ENCODE results near the gene KANK2.

The KANK2 gene

GRCh38 chr19:11224429-11224828 is 27.1 kb upstream of the KANK2 start:
- in situ Hi-C loops (cut with HindIII; ENCODE audit: low pct_ligation_motif_present, low sequenced_read_pairs) = no loop called here
- Histone ChIP-seq H3K27ac (no peak overlapping the region), H3K27me3 (replicated peaks) (no peaks in the 10 kb centered on the region), H3K4me3 (ENCODE audit: low read depth, low read length) (no peak overlapping the region), H3K36me3 (replicated peaks) (peaks cover 17% of the 10 kb centered on the region)
- TF ChIP-seq, protein P1, sequence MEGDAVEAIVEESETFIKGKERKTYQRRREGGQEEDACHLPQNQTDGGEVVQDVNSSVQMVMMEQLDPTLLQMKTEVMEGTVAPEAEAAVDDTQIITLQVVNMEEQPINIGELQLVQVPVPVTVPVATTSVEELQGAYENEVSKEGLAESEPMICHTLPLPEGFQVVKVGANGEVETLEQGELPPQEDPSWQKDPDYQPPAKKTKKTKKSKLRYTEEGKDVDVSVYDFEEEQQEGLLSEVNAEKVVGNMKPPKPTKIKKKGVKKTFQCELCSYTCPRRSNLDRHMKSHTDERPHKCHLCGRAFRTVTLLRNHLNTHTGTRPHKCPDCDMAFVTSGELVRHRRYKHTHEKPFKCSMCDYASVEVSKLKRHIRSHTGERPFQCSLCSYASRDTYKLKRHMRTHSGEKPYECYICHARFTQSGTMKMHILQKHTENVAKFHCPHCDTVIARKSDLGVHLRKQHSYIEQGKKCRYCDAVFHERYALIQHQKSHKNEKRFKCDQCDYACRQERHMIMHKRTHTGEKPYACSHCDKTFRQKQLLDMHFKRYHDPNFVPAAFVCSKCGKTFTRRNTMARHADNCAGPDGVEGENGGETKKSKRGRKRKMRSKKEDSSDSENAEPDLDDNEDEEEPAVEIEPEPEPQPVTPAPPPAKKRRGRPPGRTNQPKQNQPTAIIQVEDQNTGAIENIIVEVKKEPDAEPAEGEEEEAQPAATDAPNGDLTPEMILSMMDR (IDR thresholded peaks at IDR 0.05; ENCODE audit: low read depth, low read length, missing control alignments) = no peak
- DNase-seq = no peak

DNA sequence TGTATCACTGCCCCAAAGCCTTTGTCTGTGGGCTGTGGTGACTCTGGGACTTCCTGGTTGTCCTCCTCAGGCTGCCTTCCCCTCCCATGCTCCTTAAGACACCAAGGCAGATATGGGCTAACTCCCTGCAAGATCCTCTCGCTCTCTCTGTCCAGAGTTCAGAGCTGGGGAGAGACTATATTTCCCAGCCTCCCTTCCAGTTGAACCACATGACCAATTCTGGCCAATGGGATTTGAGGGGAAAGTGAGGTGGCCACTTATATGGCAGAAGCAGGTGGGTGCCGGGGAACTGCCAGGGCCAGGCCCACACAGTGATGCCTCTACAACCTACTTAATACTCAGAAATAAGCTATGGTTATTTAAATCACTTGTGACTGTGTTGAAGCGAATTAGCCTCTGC is 25.9 kb upstream of the KANK2 start:
- H3K27ac ChIP-seq = no peak overlapping the region
- H3K27me3 ChIP-seq (replicated peaks) = no peaks in the 10 kb centered on the region
- TF ChIP-seq, protein P1 (IDR thresholded peaks at IDR 0.05; ENCODE audit: low read depth, low read length, missing control alignments) = no peak
- H3K36me3 ChIP-seq (replicated peaks) = peaks cover 17% of the 10 kb centered on the region
- DNase-seq = no peak
- no peak overlapping the region for H3K4me3 ChIP-seq (ENCODE audit: low read depth, low read length)
- in situ Hi-C loops (cut with HindIII; ENCODE audit: low pct_ligation_motif_present, low sequenced_read_pairs) = no loop called here

DNA sequence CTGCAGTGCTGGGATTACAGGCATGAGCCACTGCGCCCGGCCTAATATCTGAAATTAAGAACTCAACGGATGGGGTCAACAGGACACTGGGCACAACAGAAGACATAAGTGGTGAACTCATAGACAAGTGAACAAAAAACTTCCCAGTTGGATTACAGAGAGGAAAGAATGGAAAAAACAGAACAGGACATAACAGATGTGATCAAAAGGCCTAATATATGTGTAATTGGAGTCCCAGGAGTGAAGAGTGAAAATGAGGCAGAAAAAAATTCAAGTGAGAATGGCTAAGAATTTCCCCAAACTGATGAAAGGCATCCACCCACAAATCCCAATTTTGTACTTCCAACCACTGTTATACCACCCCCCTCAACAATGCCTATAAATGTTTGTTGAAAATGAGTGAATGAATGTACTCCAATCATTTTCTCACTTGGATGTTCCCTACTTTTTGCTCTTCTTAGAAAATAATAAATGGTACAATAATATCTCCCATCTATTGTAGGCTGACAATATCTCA is 23.8 kb upstream of the KANK2 start:
- TF ChIP-seq, protein P1 (IDR thresholded peaks at IDR 0.05; ENCODE audit: low read depth, low read length, missing control alignments) = no peak
- no peak overlapping the region for H3K4me3 ChIP-seq (ENCODE audit: low read depth, low read length)
- DNase-seq = no peak
- peaks cover 14% of the 10 kb centered on the region for H3K36me3 ChIP-seq (replicated peaks)
- no peaks in the 10 kb centered on the region for H3K27me3 ChIP-seq (replicated peaks)
- H3K27ac ChIP-seq = no peak overlapping the region
- in situ Hi-C loops (cut with HindIII; ENCODE audit: low pct_ligation_motif_present, low sequenced_read_pairs) = no loop called here

GRCh38 chr19:11214387-11214786 is 17.0 kb upstream of the KANK2 start:
- no peak for DNase-seq
- peaks cover 7% of the 10 kb centered on the region for H3K36me3 ChIP-seq (replicated peaks)
- in situ Hi-C loops (cut with HindIII; ENCODE audit: low pct_ligation_motif_present, low sequenced_read_pairs) = no loop called here
- TF ChIP-seq, protein P1 (IDR thresholded peaks at IDR 0.05; ENCODE audit: low read depth, low read length, missing control alignments) = no peak
- no peaks in the 10 kb centered on the region for H3K27me3 ChIP-seq (replicated peaks)
- H3K27ac ChIP-seq = no peak overlapping the region
- H3K4me3 ChIP-seq (ENCODE audit: low read depth, low read length) = no peak overlapping the region

DNA sequence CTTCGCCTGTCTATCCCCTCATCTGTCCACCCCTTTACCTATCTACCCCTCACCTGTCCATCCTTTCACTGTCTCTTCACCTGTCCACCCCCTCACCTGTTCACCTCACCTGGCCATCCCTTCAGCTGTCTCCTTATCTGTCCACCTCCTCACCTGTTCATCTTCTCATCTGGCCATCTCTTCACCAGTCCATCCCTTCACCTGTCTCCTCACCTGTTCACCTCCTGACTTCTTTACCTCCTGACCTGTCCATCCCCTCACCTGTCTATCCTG is 13.2 kb upstream of the KANK2 start:
- Histone ChIP-seq H3K36me3 (replicated peaks) (peaks cover 7% of the 10 kb centered on the region), H3K27ac (no peak overlapping the region), H3K27me3 (replicated peaks) (no peaks in the 10 kb centered on the region), H3K4me3 (ENCODE audit: low read depth, low read length) (no peak overlapping the region)
- in situ Hi-C loops (cut with HindIII; ENCODE audit: low pct_ligation_motif_present, low sequenced_read_pairs) = no loop called here
- DNase-seq = no peak
- TF ChIP-seq, protein P1 (IDR thresholded peaks at IDR 0.05; ENCODE audit: low read depth, low read length, missing control alignments) = no peak

DNA sequence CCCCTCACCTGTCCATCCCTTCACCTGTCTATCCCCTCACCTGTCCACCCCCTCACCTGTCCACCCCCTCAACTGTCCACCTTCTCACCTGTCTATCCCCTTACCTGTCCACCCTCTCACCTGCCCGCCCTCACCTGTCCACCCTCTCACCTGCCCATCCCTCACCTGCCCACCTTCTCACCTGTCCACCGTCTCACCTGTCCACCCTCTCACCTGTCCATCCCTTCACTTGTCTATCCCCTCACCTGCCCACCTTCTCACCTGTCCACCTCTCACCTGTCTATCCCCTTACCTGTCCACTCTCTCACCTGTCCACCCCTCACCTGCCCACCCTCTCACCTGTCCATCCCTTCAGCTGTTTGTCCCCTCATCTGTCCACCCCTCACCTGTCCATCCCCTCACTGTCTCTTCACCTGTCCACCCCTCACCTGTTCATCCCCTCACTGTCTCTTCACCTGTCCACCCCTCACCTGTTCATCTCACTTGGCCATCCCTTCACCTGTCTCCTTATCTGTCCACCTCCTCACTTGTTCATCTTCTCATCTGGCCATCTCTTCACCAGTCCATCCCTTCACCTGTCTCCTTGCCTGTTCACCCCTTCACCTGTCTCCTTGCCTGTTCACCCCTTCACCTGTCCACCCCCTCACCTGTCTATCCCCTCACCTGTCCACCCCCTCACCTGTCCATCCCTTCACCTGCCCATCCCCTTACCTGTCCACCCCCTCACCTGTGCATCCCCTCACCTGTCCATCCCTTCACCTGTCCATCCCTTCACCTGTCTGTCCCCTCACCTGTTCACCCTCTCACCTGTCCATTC is 12.7 kb upstream of the KANK2 start:
- peaks cover 4% of the 10 kb centered on the region for H3K36me3 ChIP-seq (replicated peaks)
- in situ Hi-C loops (cut with HindIII; ENCODE audit: low pct_ligation_motif_present, low sequenced_read_pairs) = no loop called here
- H3K27me3 ChIP-seq (replicated peaks) = no peaks in the 10 kb centered on the region
- DNase-seq = no peak
- H3K27ac ChIP-seq = no peak overlapping the region
- TF ChIP-seq, protein P1 (IDR thresholded peaks at IDR 0.05; ENCODE audit: low read depth, low read length, missing control alignments) = no peak
- no peak overlapping the region for H3K4me3 ChIP-seq (ENCODE audit: low read depth, low read length)
